Measurements from ENCODE around the gene PACC1.

Gene PACC1

DNA sequence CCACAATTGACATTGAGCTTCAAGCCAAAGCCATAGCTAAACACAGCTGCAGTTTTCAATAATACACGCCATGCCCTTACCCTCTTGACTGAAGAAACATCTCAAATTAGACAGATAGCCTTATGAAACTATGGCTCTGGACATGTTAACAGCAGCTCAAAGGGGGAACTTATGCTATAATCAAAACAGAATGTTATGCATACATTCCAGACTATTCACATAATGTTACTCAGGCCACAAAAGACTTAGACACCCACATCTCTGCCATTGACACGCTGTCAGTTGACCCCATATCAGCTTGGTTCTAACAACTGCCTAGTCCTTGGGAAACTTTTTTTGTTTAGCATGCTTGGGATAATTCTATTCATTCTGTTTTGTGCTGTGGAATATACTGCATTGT, 15.7 kb upstream of the PACC1 start:
- H3K36me3 ChIP-seq (replicated peaks) = no peaks in the 10 kb centered on the region
- no peak for TF ChIP-seq CTCF (IDR thresholded peaks at IDR 0.05; ENCODE audit: low read depth, low read length, missing control alignments)
- peak; percentile 36 for DNase-seq
- H3K27ac ChIP-seq = peak overlapping the region; percentile 29
- no peaks in the 10 kb centered on the region for H3K27me3 ChIP-seq (replicated peaks)
- in situ Hi-C loops (cut with HindIII; ENCODE audit: low pct_ligation_motif_present, low sequenced_read_pairs) = no loop called here
- no peak overlapping the region for H3K4me3 ChIP-seq (ENCODE audit: low read depth, low read length)

GRCh38 chr1:212428496-212428895, 13.8 kb upstream of the PACC1 start:
- no peak for DNase-seq
- Histone ChIP-seq H3K27me3 (replicated peaks) (no peaks in the 10 kb centered on the region), H3K4me3 (ENCODE audit: low read depth, low read length) (no peak overlapping the region), H3K36me3 (replicated peaks) (no peaks in the 10 kb centered on the region), H3K27ac (no peak overlapping the region)
- TF ChIP-seq CTCF (IDR thresholded peaks at IDR 0.05; ENCODE audit: low read depth, low read length, missing control alignments) = no peak
- in situ Hi-C loops (cut with HindIII; ENCODE audit: low pct_ligation_motif_present, low sequenced_read_pairs) = no loop called here

GRCh38 chr1:212423879-212424278, 9.2 kb upstream of the PACC1 start:
- H3K27ac ChIP-seq = no peak overlapping the region
- H3K4me3 ChIP-seq (ENCODE audit: low read depth, low read length) = no peak overlapping the region
- in situ Hi-C loops (cut with HindIII; ENCODE audit: low pct_ligation_motif_present, low sequenced_read_pairs) = no loop called here
- TF ChIP-seq CTCF (IDR thresholded peaks at IDR 0.05; ENCODE audit: low read depth, low read length, missing control alignments) = no peak
- H3K36me3 ChIP-seq (replicated peaks) = no peaks in the 10 kb centered on the region
- H3K27me3 ChIP-seq (replicated peaks) = no peaks in the 10 kb centered on the region
- DNase-seq = no peak

DNA sequence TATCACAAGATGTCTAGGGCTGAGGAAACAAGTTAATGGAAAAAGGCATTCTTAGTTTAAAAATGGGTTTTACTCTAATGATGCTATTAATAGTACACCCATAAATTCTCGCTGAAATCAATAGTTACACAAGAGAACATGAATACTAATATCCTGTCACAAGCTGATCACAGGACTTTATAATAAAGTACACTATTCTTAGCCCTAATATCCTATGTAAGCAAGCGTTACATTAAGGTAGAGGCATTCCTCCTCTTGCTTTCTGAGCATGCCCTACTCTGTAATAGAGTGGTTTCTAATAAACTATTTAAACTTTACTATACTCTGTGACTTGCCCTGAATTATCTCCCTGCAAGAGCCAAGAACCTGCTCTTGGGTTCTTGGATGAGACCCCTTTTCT, 6.5 kb upstream of the PACC1 start:
- Histone ChIP-seq H3K36me3 (replicated peaks) (no peaks in the 10 kb centered on the region), H3K27ac (no peak overlapping the region), H3K4me3 (ENCODE audit: low read depth, low read length) (no peak overlapping the region), H3K27me3 (replicated peaks) (no peaks in the 10 kb centered on the region)
- in situ Hi-C loops (cut with HindIII; ENCODE audit: low pct_ligation_motif_present, low sequenced_read_pairs) = no loop called here
- no peak for TF ChIP-seq CTCF (IDR thresholded peaks at IDR 0.05; ENCODE audit: low read depth, low read length, missing control alignments)
- no peak for DNase-seq

DNA sequence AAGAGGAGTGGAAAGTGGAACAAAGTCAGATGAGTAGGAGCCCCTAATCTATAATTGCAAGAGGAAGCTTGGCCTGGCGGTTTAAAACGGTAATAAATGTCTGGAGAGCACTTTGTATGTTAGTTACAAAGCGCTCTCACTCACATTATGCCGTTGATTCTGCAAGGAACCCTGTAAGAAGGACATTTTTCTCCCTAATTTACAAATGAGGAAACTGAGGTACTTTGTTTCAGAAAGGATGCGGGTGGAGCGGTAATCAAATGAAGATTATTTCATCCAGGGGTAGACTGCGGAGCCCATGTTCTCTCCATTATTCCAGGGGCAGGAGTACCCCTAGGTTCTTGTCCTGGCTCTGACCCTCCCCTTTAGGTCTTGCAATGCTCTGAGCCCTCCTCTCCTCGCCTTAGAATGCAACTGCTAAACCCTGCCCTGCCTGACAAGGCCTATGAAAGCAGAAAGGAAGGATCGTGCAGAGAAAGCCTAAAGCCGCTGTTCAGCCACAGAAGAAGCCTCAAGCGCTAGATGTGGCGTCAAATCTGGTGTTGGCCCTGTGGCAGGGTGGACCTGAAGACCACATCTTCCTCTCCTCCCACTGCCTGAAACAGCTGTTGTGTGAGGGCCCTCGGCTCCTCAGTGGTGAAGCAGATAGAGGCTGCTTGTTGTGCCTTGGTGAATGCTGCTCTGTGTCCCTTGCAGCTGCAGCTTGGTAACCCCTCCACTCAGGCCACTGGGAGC, 588 bp upstream of the PACC1 start:
- Histone ChIP-seq H3K27me3 (replicated peaks) (no peaks in the 10 kb centered on the region), H3K36me3 (replicated peaks) (peaks cover 9% of the 10 kb centered on the region), H3K4me3 (ENCODE audit: low read depth, low read length) (peak overlapping the region; percentile 92), H3K27ac (no peak overlapping the region)
- TF ChIP-seq CTCF (IDR thresholded peaks at IDR 0.05; ENCODE audit: low read depth, low read length, missing control alignments) = no peak
- in situ Hi-C loops (cut with HindIII; ENCODE audit: low pct_ligation_motif_present, low sequenced_read_pairs) = no loop called here
- DNase-seq = no peak

DNA sequence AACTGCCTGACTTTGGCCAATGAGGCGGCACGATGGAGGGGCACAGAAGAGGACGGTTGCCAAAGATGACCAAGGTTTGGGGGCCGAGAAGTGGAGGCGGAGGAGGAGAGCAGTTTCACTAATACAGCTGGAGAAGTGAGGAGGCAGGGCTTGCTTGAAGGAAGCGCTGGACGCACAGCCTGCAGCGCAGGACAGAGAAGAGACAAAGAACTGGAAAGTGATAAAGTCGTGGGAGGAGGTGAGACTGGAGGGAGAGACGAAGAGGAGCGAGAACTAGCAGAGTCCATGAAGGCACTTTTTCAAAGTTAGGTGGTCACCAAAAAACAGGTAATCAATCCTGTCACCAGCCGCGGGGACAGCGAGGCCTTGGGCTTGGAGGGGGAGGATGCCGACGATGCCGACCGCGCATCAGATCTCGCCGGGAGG, 771 bp downstream of the PACC1 start:
- Histone ChIP-seq H3K27me3 (replicated peaks) (no peaks in the 10 kb centered on the region), H3K4me3 (ENCODE audit: low read depth, low read length) (peak overlapping the region; percentile 92), H3K27ac (no peak overlapping the region), H3K36me3 (replicated peaks) (peaks cover 12% of the 10 kb centered on the region)
- in situ Hi-C loops (cut with HindIII; ENCODE audit: low pct_ligation_motif_present, low sequenced_read_pairs) = no loop called here
- DNase-seq = no peak
- TF ChIP-seq CTCF (IDR thresholded peaks at IDR 0.05; ENCODE audit: low read depth, low read length, missing control alignments) = no peak

All from brain microvascular endothelial cell (primary cell).